Brain pericyte (primary cell): ENCODE measurements around the gene RNASE11.
"Not testable (repeated sequence)": the region's sequence is repeated elsewhere in the genome, so short reads cannot be mapped to it uniquely, and the experiment has no call there.

Experiments used
- DNase-seq: peaks from one replicate; pipeline ENCODE4 v3.0.0-alpha.2; 2012; ENCODE audit warnings: low read depth, low spot score

The RNASE11 gene

DNA sequence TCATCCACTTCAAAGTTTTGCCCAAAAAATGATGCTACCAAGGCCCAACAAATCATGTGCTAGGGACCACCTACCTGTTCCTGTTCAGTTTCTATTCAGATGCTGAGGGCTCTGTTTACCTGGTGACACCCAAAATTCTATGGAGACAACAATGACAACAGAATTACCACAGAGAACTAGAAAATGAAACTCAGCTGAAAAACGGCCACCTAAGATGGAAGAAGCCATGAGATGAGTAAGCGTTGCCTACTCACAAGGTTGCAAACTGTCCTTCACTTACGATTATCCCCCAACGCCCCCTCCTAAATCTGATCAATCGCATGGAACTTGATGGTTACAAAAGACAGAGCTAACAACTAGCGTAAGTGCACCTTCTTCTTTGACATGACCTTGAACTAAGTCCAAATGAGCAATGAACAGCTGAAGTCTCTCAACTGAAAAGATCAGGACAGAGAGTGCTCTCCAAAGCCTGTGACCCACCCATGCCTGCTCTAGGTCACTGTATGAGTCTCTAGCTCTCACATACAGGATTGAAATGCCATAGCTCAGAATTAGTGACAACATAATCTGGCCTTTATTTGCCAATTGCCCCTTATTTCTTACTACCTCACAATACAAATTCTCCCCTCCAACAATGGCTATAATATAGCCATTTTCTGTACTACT is at the start of gene RNASE11:
TSS of gene RNASE11 (minus strand) at position 513 of the 666 bp plus-strand sequence.
- no peak for DNase-seq

- no peak for DNase-seq
Measured at GRCh38 chr14:20632831-20633691, 45.3 kb upstream of the RNASE11 start.

- DNase-seq, result no peak
Measured at GRCh38 chr14:20632448-20632830, 44.6 kb upstream of the RNASE11 start.

DNA sequence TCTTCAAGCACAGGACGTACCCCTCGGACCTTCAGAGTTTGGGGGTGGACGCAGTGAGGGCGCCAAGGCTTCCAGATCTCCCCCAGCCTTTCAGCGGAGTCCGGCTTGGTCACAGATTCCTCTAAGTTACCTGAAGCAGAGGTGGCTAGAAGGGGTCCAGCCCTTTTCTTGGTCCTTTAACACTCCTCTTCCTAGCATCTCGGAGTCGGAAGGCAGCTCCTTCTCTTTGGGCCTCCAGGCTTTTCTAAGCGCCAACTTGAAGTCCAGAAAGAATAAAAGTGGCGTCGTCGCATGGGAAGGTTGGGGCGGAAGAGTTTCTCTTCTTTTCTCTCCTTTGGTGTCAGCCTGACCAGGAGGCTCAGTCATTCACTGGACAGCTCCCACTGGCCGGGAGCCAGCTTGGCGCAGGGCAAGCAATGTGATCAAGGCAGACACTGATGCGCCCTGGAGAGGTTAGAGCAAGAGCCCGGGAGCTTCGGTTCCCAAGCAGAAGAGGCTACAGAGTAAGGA is 44.1 kb upstream of the RNASE11 start:
- no peak for DNase-seq

GRCh38 chr14:20631023-20631879 is 43.5 kb upstream of the RNASE11 start:
- DNase-seq, result no peak

GRCh38 chr14:20630340-20631022 is 42.7 kb upstream of the RNASE11 start:
- DNase-seq, result no peak

DNA sequence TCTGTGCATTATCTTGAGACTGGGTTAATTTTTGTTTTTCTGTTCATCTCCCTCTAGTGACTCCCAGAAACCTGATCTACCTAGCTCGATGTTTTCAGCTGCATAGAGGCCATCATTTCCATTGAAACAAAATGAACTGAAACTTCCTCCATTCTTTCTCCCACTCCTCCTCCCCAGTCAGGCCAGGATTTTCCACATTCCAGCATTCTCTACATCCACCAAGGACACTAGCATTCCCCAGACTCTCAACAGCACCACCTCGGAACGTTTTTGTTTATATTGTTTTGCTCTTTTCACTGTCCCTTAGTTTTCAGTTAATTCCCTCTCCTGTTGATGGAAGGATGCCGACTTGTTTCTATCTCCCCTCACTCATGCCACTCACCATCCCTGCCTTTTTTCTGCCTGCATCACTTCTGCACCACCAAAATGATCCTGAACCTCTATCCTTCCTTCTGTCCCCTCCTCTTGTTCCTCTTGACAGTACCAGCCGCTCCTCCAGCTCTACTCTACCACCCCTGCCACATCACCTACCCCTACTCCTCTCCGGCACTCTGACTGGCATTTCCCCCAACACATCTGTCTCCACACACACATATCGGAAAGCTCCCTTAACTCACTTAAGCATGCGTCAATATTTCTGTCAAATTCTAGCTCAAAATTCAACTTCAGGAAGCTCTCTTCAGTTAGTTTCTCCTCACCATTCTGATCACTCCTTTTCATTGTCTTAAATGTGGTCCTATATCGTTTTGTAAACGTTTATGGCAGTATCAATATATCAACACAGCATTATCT is 40.5 kb upstream of the RNASE11 start:
- no peak for DNase-seq

DNA sequence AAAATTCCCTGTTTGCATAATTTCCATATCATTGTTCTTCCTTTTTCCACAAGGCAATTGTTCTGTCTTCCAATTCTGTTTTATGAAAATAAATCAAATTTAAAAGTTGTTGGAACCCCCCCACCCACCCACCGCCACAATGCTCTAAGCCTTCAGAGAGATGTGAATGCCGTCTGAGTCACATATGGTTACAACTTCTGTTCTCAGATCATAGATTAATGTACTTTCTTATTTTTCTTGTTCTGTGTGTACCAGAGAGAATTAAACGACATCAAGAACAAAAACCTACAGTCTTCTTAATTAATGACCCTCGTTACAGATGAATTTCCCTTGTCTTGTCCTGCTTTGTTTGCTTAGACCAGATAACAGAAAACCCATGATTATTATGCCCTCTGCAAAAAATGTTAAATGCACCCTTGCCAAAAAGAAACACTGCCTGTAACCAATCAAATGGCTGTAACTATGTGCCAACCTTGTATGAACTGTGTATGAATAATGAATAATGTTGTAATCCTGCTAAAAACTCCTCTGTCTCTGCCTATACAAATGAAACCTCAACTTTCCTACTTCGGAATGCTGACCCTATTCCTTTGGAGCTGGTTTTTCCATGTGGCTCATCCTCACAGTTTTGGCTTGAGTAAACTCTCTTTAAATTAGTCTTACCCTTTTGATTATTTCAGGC is 39.7 kb upstream of the RNASE11 start:
- DNase-seq, result no peak

DNA sequence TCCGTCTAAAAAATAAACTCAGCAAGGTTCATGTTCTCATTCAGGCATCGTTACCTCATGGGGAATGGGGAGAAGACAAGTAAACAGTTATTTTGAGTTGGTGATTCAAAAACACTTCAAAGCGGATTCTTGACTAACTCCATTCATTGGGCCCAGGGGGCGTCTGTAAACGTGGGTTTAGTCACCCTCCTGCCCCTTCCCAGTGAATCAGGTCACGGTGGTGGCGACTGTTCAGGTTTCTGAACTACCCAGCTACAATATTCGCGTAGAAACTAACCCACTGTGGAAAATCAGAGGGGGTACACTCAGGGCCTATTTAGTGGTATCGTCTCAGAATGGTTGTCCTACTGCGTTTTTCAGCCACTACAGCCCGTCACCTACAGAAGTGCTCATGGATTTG is 38.5 kb upstream of the RNASE11 start:
- DNase-seq, result no peak

DNA sequence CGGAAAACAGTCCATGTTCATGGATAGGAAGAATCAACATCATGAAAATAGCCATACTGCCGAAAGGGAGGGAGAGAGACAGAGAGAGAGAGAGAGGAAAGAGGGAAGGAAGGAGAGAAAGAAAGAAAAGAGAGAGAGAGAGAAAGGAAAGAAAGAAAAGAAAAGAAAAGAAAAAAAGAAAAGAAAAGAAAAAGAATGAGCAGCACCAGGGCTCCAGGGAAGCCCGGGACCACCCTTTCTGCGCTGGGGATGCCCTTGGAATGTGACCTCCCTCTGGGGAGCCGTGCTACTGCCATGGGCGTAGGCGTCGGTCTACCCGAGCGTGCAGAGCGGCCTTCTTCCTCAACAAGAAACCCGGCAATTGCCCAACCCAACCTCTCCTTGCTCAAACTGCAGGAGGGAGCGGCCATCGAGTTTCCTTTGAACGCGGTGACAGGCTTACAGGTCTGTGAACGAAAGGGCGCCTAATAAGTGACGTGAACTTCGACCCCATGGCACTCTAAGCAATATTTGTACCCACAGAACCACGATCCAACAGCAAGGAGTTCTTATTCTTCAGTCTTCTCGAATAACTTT is 36.8 kb upstream of the RNASE11 start:
- no peak for DNase-seq

DNA sequence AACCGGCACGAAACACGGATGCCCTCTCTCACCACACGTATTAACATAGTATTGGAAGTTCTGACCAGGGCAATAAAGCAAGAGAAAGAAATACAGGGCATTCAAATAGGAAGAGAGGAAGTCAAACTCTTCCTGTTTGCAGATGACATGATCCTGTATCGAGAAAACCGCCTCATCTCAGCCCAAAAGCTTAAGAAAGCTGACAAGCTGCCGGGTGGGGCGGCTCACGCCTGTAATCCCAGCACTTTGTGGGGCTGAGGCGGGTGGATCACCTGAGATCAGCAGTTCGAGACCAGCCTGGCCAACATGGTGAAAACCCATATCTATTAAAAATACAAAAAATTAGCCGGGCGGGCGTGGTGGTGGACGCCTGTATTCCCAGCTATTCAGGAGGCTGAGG is 36.0 kb upstream of the RNASE11 start:
- DNase-seq, result no peak

DNA sequence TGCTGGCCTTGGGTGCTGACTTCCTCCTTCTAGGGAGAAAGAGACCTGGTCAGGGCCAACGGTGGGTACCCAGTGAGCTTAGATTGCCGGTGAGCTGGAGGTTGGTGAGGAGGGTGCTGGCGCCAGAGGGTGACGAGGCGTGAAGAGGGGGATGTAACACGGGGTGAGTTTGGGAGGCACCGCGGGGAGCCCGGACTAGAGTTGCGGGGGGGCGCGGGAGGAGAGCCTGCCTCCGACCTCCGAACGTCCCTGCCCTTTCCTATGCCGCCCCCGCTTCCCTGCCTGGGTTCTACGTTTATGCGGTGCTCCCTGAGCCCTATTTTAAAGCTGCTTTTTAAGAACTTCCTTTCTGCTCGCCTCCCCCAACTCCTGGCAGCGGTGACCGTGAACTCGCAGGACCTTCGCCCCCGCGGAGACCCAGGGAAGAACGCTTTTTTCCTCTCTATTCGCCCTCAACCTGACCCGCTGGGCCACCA is 35.1 kb upstream of the RNASE11 start:
- no peak for DNase-seq

GRCh38 chr14:20620798-20621478 is 33.1 kb upstream of the RNASE11 start:
- DNase-seq, result no peak

- DNase-seq, result not testable (repeated sequence)
Measured at GRCh38 chr14:20619688-20620087, 31.9 kb upstream of the RNASE11 start.

GRCh38 chr14:20618271-20618749 is 30.5 kb upstream of the RNASE11 start:
- no peak for DNase-seq

DNA sequence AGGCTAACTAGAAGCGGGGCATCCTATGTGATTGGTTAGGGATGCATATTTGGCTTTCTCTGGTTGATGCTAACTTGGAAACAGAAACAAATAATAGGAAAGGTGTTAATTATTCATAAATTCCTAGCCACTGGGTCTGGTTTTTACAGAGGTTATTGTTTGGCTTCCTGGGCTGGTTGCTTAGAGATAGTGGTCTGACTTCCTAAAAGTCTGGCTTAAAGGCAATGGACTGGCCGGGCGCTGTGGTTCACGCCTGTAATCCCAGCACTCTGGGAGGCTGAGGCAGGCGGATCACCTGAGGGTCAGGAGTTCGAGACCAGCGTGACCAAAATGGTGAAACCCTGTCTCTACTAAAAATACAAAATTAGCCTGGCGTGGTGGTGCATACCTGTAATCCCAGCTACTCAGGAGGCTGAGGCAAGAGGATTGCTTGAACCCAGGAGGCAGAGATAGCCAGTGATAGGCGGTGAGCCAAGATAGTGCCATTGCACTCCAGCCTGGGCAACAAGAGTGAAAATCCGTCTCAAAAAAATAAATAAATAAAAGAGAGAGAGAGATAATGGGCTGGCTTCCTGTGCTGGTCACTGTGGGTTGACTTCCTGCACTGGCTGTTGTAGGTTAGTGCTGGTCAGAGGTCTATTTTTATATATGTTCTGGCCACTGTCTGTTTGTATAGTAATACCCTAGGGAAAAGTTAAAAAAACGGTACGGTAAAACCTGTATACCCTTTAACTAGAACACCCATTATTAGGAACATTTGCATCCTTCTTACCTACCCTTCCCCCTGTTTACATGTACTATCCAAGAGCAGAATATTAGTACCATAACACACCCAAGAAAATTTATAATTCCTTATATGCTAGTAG is 29.6 kb upstream of the RNASE11 start:
- no peak for DNase-seq

DNA sequence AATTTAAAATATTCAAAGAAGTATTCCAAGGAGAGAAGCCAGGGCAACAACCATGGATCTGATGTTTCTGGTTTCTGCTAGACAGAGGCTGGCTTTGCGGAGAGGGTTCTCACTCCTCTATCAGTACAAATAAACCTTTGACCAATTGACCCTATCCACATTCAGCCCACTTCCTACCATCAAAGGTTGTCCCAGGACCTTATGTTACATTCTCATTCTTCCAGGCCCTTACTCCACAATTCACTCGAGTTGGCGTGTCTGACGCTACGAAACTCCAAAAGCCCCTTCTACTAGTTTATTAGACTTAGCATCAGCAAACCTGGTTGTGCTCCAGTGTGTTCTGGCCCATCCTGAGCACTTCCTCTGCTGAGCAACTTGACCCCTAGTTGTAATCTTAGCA is 28.2 kb upstream of the RNASE11 start:
- no peak for DNase-seq
